Measurements from ENCODE around the gene SERINC4. TPM values are rescaled to one million over a fixed set of nuclear protein-coding genes. Genes with fewer than 3 reads are reported as not detected.
A peak's percentile ranks its signal among the peaks of the same experiment; 100 is the strongest.
"Not testable (repeated sequence)": the region's sequence is repeated elsewhere in the genome, so short reads cannot be mapped to it uniquely, and the experiment has no call there.

The SERINC4 gene

DNA sequence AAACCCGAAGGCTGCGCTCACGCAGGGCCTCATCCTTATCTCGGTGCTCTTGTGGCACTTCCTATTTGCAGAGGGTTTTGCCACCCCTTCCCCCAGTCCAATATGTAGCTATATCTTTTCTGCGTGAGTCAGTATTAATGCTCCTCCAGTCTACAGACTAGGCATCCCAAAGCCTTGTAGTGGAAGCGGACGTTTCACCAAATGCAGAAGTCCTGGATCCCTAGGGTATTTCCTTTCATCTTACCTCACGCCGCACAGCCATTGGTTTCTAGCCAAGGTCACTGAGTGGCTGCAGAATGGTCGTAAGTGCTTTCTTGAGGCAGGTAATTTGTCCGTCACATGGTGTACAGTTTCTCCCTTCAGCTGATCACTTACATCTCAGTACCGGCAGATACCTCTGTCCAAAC lies 53.1 kb downstream of the SERINC4 start:
- H2AFZ ChIP-seq (ENCODE audit: low read depth, low read length); H2BK5ac ChIP-seq (ENCODE audit: low read depth, low read length, poor library complexity, severe bottlenecking); H3K79me1 ChIP-seq (replicated peaks; ENCODE audit: low read length, poor library complexity, severe bottlenecking); H2BK15ac ChIP-seq (ENCODE audit: low read depth, poor library complexity, severe bottlenecking); H3K9me3 ChIP-seq (ENCODE audit: control insufficient read depth, low read length); H2AK5ac ChIP-seq (ENCODE audit: low read length, severe bottlenecking); H4K91ac ChIP-seq (ENCODE audit: low read length); H4K8ac ChIP-seq (ENCODE audit: low read length); H2BK12ac ChIP-seq (ENCODE audit: low read length in 2 of 2); H3K36me3 ChIP-seq (ENCODE audit: control insufficient read depth in 1 of 2, insufficient read depth in 2 of 2, low read depth in 1 of 2, low read length in 2 of 2); H3K23ac ChIP-seq (ENCODE audit: low read length in 2 of 2); H3K27me3 ChIP-seq (ENCODE audit: control insufficient read depth in 1 of 2, insufficient read depth in 1 of 2, low read length in 2 of 2): not testable (repeated sequence)
- H3K27ac ChIP-seq (ENCODE audit: low read length, poor library complexity, severe bottlenecking): peak overlapping the region; percentile 74
- DNase-seq: peak; percentile 66
- WGBS: 1% methylated on average over 11 of the region's 12 CpGs
- H3K4me1 ChIP-seq (ENCODE audit: control insufficient read depth, insufficient read depth, low read depth, low read length): peaks cover 11% of the 10 kb centered on the region
- peak overlapping the region; percentile 85 to 89 for H3K4me3 ChIP-seq (ENCODE audit: insufficient read depth in 1 of 2, low read depth in 1 of 2, low read length in 2 of 2)
- H3K18ac ChIP-seq (ENCODE audit: low read depth in 1 of 2, low read length in 2 of 2): peak overlapping the region; percentile 16 to 91
- H3K4ac ChIP-seq (ENCODE audit: low read depth in 1 of 2, low read length in 2 of 2): peak overlapping the region in 1 of 2 experiments; percentile 94
- peak overlapping the region; percentile 73 for H2BK120ac ChIP-seq (ENCODE audit: low read depth, low read length)
- peak overlapping the region; percentile 92 for H3K9ac ChIP-seq (ENCODE audit: low read length)
- H3K14ac ChIP-seq (ENCODE audit: low read length in 2 of 2): peak overlapping the region in 1 of 2 experiments; percentile 61
- H3K4me2 ChIP-seq (ENCODE audit: low read length, poor library complexity, severe bottlenecking): peak overlapping the region; percentile 61

DNA sequence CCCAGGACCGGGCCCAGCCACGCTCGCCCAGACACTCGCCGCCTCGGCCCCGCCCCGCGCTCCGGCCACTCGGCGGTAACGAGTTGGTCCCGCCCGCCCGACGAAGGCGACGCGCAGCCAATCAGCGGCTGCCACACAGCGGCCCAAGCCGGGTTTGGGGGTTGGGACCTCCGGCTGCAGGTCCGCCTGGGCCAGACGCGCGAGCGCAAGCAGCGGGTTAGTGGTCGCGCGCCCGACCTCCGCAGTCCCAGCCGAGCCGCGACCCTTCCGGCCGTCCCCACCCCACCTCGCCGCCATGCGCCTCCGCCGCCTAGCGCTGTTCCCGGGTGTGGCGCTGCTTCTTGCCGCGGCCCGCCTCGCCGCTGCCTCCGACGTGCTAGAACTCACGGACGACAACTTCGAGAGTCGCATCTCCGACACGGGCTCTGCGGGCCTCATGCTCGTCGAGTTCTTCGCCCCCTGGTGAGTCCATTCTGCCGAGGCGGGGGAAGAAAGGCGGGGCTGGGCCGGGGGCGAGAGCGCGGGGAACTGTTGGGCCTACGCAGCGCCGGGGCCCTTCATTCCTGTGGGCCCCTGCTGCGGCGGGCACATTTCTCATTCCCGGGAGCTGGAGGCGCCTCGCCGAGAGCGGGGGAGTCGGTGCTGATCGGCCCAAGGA lies 53.6 kb downstream of the SERINC4 start, which contains the start of gene PDIA3:
Gene PDIA3, plus strand, starts transcription at position 194 of the 658 bp plus-strand sequence. Its CDS starts 102 bp downstream, at position 296.
- peaks cover 11% of the 10 kb centered on the region for H3K4me1 ChIP-seq (ENCODE audit: control insufficient read depth, insufficient read depth, low read depth, low read length)
- peak within 1 kb of the TSS; percentile 79 to 94 for H3K4ac ChIP-seq (ENCODE audit: low read depth in 1 of 2, low read length in 2 of 2)
- not testable (repeated sequence) for H3K27me3 ChIP-seq (ENCODE audit: control insufficient read depth in 1 of 2, insufficient read depth in 1 of 2, low read length in 2 of 2)

More for the DNA sequence above, 53.6 kb downstream of the SERINC4 start, which contains the start of gene PDIA3:
- H2BK12ac ChIP-seq (ENCODE audit: low read length in 2 of 2); H2BK5ac ChIP-seq (ENCODE audit: low read depth, low read length, poor library complexity, severe bottlenecking); H3K9me3 ChIP-seq (ENCODE audit: control insufficient read depth, low read length); H3K79me1 ChIP-seq (replicated peaks; ENCODE audit: low read length, poor library complexity, severe bottlenecking); H3K36me3 ChIP-seq (ENCODE audit: control insufficient read depth in 1 of 2, insufficient read depth in 2 of 2, low read depth in 1 of 2, low read length in 2 of 2); H2AK5ac ChIP-seq (ENCODE audit: low read length, severe bottlenecking): not testable (repeated sequence)
- H2BK120ac ChIP-seq (ENCODE audit: low read depth, low read length): peak within 1 kb of the TSS; percentile 73
- peak within 1 kb of the TSS in 1 of 2 experiments; percentile 57 for H3K23ac ChIP-seq (ENCODE audit: low read length in 2 of 2)
- peak within 1 kb of the TSS; percentile 85 to 89 for H3K4me3 ChIP-seq (ENCODE audit: insufficient read depth in 1 of 2, low read depth in 1 of 2, low read length in 2 of 2)
- H2AFZ ChIP-seq (ENCODE audit: low read depth, low read length): peak within 1 kb of the TSS; percentile 67
- H3K18ac ChIP-seq (ENCODE audit: low read depth in 1 of 2, low read length in 2 of 2): peak within 1 kb of the TSS; percentile 88 to 91
- peak within 1 kb of the TSS; percentile 74 for H3K27ac ChIP-seq (ENCODE audit: low read length, poor library complexity, severe bottlenecking)
- DNase-seq: peak; percentile 90
- H4K8ac ChIP-seq (ENCODE audit: low read length): peak within 1 kb of the TSS; percentile 90
- peak within 1 kb of the TSS; percentile 92 for H3K9ac ChIP-seq (ENCODE audit: low read length)
- under 1% methylated on average over 83 of the region's 84 CpGs for WGBS
- H4K91ac ChIP-seq (ENCODE audit: low read length): peak within 1 kb of the TSS; percentile 89
- peak within 1 kb of the TSS; percentile 80 for H3K4me2 ChIP-seq (ENCODE audit: low read length, poor library complexity, severe bottlenecking)
- peak within 1 kb of the TSS; percentile 97 for H2BK15ac ChIP-seq (ENCODE audit: low read depth, poor library complexity, severe bottlenecking)
- H3K14ac ChIP-seq (ENCODE audit: low read length in 2 of 2): peak within 1 kb of the TSS; percentile 61 to 74

Small RNA genes lying within 50 kb of the gene (small RNA-seq; reads per million reads assigned to genes)
- not detected for gene MIR1282 (ENCODE audit: low read depth)
